Glutamatergic neuron (in vitro differentiated cells): ENCODE measurements around the gene MAP3K9. TPM values are rescaled to one million over a fixed set of nuclear protein-coding genes. Genes with fewer than 3 reads are reported as not detected.

Source experiments
- DNase-seq: peaks from one replicate; pipeline ENCODE4 v3.0.0; 2022
- H3K27ac Mint-ChIP-seq: one replicate; pipeline ENCODE4 v1.8.0; 2020; ENCODE audit warnings: mild to moderate bottlenecking, mixed read lengths, inconsistent platforms; ENCODE audit not compliant: unreplicated experiment
- H3K27me3 Mint-ChIP-seq: one replicate; pipeline ENCODE4 v1.8.0; 2020; ENCODE audit warnings: mild to moderate bottlenecking, moderate library complexity, mixed read lengths, inconsistent platforms; ENCODE audit not compliant: unreplicated experiment
- H3K36me3 Mint-ChIP-seq: one replicate; pipeline ENCODE4 v1.8.0; 2020; ENCODE audit warnings: mild to moderate bottlenecking, mixed read lengths, inconsistent platforms; ENCODE audit not compliant: unreplicated experiment
- H3K4me1 Mint-ChIP-seq: one replicate; pipeline ENCODE4 v1.8.0; 2020; ENCODE audit warnings: mild to moderate bottlenecking, low read depth, mixed read lengths, inconsistent platforms; ENCODE audit not compliant: unreplicated experiment
- H3K4me3 Mint-ChIP-seq: one replicate; pipeline ENCODE4 v1.8.0; 2020; ENCODE audit warnings: mild to moderate bottlenecking, mixed read lengths, inconsistent platforms; ENCODE audit not compliant: unreplicated experiment
- H3K9me3 Mint-ChIP-seq: one replicate; pipeline ENCODE4 v1.8.0; 2020; ENCODE audit warnings: mild to moderate bottlenecking, moderate library complexity, mixed read lengths, inconsistent platforms; ENCODE audit not compliant: unreplicated experiment
- total RNA-seq: library from RNA; stranded (reverse); fragmentation: NEBNext Ultra II Directional; extraction: Animal tissue kit (Norgen Biotek cat#: 25700); gene quantifications from one replicate; pipeline ENCODE4 v1.2.1, GENCODE V29; 2021; ENCODE audit not compliant: unreplicated experiment
- TF ChIP-seq, protein P1 (sequence below): fragments of 200-600 bp; sonication (generic); IDR thresholded peaks from one replicate; pipeline ENCODE4 v1.5.0; 2021; ENCODE audit not compliant: partially characterized antibody, unreplicated experiment

MAP3K9 gene
- total RNA-seq, 1 donor from 2014 or later, result 20.0 TPM

DNA sequence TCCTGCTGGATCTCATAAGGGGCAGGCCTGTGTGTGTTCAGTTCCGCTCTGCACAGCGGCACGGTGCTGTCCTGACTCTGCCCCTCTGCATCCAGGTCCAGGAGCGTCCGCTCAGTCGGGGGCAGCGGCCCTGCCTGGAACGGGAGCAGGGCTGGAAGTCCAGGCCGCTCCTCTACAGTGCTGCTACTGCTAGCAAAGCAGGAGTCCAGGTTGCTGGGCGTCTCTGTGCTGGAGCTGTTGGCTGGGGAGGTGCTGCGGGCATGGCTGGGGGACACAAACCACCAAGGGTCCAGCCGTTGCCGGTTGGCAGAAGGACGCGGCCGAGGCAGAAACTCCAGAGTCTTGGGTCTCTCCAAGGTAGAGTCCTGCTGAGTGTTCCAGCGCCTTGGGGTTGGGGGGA, 78.9 kb downstream of the MAP3K9 start:
- DNase-seq, result no peak
- H3K4me1 Mint-ChIP-seq, result peaks cover 18% of the 10 kb centered on the region
- TF ChIP-seq, protein P1, sequence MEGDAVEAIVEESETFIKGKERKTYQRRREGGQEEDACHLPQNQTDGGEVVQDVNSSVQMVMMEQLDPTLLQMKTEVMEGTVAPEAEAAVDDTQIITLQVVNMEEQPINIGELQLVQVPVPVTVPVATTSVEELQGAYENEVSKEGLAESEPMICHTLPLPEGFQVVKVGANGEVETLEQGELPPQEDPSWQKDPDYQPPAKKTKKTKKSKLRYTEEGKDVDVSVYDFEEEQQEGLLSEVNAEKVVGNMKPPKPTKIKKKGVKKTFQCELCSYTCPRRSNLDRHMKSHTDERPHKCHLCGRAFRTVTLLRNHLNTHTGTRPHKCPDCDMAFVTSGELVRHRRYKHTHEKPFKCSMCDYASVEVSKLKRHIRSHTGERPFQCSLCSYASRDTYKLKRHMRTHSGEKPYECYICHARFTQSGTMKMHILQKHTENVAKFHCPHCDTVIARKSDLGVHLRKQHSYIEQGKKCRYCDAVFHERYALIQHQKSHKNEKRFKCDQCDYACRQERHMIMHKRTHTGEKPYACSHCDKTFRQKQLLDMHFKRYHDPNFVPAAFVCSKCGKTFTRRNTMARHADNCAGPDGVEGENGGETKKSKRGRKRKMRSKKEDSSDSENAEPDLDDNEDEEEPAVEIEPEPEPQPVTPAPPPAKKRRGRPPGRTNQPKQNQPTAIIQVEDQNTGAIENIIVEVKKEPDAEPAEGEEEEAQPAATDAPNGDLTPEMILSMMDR, result no peak
- no peak overlapping the region for H3K27ac Mint-ChIP-seq
- H3K27me3 Mint-ChIP-seq, result peaks cover 2% of the 10 kb centered on the region
- peaks cover 8% of the 10 kb centered on the region for H3K9me3 Mint-ChIP-seq
- H3K36me3 Mint-ChIP-seq, result peaks cover 6% of the 10 kb centered on the region
- no peak overlapping the region for H3K4me3 Mint-ChIP-seq

DNA sequence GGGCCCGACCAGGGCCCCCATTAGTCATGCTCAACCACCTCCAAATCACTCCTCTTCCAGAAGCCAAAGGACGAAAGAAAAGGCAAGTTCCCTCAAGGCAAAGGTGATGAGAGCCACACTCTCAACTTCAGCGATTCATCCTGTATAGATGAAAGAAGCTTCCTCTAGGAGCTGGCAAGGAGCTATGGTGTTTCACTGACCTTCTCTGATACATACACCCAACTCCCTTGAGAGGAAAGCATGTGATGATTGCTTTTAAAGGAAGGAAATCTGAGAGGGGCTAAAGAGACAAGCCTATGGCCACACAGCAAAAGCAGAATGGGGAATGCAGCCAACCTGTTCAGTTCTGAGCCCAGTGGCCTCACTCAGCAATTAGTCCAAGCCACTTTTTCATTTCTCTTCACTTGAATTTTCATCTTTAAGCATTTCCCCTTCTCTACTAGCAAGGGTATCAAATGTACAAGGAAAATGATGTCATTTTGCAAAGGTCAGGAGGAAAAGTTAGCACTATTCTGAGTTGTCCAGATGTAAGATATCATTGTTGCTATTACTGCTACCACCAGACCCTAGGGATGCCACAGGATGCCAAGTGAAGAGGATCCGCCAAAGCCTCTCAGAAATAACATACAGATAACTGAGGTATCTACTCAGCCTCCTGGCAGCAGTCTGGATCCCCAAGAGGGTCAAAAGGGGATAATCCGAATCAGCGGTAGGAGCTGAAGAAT, 82.5 kb downstream of the MAP3K9 start:
- Mint-ChIP-seq H3K4me3 (peak overlapping the region; percentile 47), H3K9me3 (peaks cover 8% of the 10 kb centered on the region), H3K36me3 (peaks cover 4% of the 10 kb centered on the region), H3K27ac (no peak overlapping the region), H3K4me1 (peaks cover 18% of the 10 kb centered on the region), H3K27me3 (peaks cover 4% of the 10 kb centered on the region)
- TF ChIP-seq, protein P1, result no peak
- no peak for DNase-seq

DNA sequence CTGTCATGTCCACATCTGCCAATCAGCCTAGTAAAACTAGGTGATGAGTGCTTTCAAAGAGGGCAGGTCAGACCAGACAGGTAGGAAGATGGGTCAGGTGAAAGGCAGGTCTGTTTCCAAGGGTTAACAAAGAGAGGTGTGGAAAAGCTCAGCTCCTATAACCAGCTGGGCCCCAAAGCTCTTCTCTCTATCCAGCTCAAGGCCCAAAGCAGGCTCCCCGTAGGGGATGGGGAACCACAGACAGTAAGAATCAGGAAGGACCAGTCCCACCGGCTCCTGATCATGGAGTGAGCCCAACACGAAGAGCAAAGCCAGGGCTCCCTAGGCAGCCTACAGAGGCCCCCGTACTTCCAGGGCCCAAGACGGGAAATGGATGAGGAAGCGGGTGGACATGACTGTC, 84.4 kb downstream of the MAP3K9 start:
- Mint-ChIP-seq H3K36me3 (no peaks in the 10 kb centered on the region), H3K9me3 (peaks cover 6% of the 10 kb centered on the region), H3K4me1 (peaks cover 18% of the 10 kb centered on the region), H3K27me3 (peaks cover 2% of the 10 kb centered on the region), H3K27ac (no peak overlapping the region), H3K4me3 (no peak overlapping the region)
- TF ChIP-seq, protein P1, result no peak
- DNase-seq, result no peak

DNA sequence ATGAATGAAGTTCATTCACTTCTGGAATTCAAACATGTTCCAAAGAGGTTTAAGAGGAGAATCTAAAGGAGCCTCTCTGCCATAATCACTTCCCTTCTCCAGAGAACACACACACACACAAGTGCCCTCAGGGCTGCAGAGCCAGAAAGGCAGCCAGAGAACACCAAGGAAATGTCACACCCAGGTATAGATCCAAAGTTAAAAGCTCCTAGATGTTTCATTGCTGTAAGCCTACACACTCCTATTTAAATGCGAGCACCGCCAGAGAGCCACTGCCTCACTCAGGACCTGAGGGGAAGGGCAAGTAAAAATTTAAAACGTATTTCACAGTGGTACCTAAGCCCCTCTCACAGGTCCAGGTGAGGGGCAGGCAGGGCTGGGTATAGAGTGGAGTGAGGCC, 85.2 kb downstream of the MAP3K9 start:
- Mint-ChIP-seq H3K4me3 (no peak overlapping the region), H3K27me3 (peaks cover 2% of the 10 kb centered on the region), H3K9me3 (peaks cover 6% of the 10 kb centered on the region), H3K36me3 (no peaks in the 10 kb centered on the region), H3K4me1 (peaks cover 18% of the 10 kb centered on the region), H3K27ac (no peak overlapping the region)
- no peak for DNase-seq
- TF ChIP-seq, protein P1, result no peak

DNA sequence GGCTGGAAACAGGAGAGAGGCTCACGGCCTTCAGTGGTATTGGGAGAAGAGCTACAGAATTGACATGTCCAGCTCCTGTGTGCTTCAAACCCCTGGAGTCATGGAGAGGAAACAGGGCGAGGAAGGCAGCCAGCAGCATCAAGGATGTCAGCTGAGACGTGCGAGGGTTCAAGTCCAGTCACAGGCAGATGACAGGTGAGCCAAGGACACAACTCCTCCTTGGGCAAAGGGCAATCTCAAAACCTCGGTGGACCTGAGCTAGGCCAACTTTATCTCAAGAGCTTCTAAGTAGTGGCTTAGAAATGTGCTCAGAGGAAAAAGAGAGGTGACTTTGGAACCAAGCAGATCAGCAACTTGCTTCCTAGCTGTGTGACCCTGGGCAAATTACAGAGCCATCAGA, 86.0 kb downstream of the MAP3K9 start:
- peaks cover 2% of the 10 kb centered on the region for H3K27me3 Mint-ChIP-seq
- TF ChIP-seq, protein P1, result no peak
- H3K9me3 Mint-ChIP-seq, result peaks cover 5% of the 10 kb centered on the region
- no peak for DNase-seq
- no peaks in the 10 kb centered on the region for H3K36me3 Mint-ChIP-seq
- peaks cover 18% of the 10 kb centered on the region for H3K4me1 Mint-ChIP-seq
- H3K27ac Mint-ChIP-seq, result no peak overlapping the region
- H3K4me3 Mint-ChIP-seq, result no peak overlapping the region
